ENCODE measurements around the gene SCLY. TPM values are rescaled to one million over a fixed set of nuclear protein-coding genes. Genes with fewer than 3 reads are reported as not detected.

Gene SCLY
- polyA plus RNA-seq, 2 donors: 6.3 to 6.6 TPM

Other genes starting within 250 kb of the SCLY start
- gene RAMP1, start 201.4 kb upstream of the SCLY start, polyA plus RNA-seq: 1 to 10 TPM; 4.0 to 7.5 TPM
- gene UBE2F, start 94.0 kb upstream of the SCLY start, polyA plus RNA-seq: 10 to 100 TPM; 45.5 to 52.3 TPM
- gene ESPNL, start 39.3 kb downstream of the SCLY start, polyA plus RNA-seq: under 1 TPM; 0.09 to 0.12 TPM
- gene KLHL30, start 77.7 kb downstream of the SCLY start, polyA plus RNA-seq: under 1 TPM; 0.21 to 0.24 TPM
- gene ERFE, start 98.0 kb downstream of the SCLY start, polyA plus RNA-seq: under 1 TPM; 0.06 to 0.38 TPM
- gene ILKAP, start 142.7 kb downstream of the SCLY start, polyA plus RNA-seq: 10 to 100 TPM; 36.7 to 41.4 TPM
- gene HES6, start 179.0 kb downstream of the SCLY start, polyA plus RNA-seq: 1 to 10 TPM; 2.5 to 3.0 TPM
- gene PER2, start 227.6 kb downstream of the SCLY start, polyA plus RNA-seq: 10 to 100 TPM in 1 of 2 donors, 1 to 10 TPM in 1; 4.9 to 12.6 TPM

All from esophagus (tissue), 2 donors.